ENCODE data around the gene ERN1.

The ERN1 gene

GRCh38 chr17:64091571-64091970, 38.4 kb downstream of the ERN1 start:
- no peak overlapping the region for H2BK120ac ChIP-seq (ENCODE audit: low read depth, low read length)
- H2BK5ac ChIP-seq (ENCODE audit: low read length) = no peak overlapping the region
- H3K27me3 ChIP-seq (ENCODE audit: control insufficient read depth in 3 of 3, insufficient read depth in 3 of 3, low read depth in 1 of 3, low read length in 3 of 3) = no peaks in the 10 kb centered on the region
- peaks cover 0 to 1% of the 10 kb centered on the region in 2 donors for H3K4me1 ChIP-seq (ENCODE audit: control insufficient read depth in 2 of 2, insufficient read depth in 1 of 2, low read depth in 1 of 2, low read length in 2 of 2)
- peaks cover 0 to 7% of the 10 kb centered on the region in 2 donors for H3K9me3 ChIP-seq (replicated peaks in 1 of 2; ENCODE audit: control insufficient read depth in 2 of 2, insufficient read depth in 1 of 2, low read depth in 1 of 2, low read length in 2 of 2)
- H3K9ac ChIP-seq (ENCODE audit: low read depth, low read length, poor library complexity) = no peak overlapping the region
- no peak overlapping the region for H3K4me3 ChIP-seq (ENCODE audit: low read length in 2 of 2)
- peaks cover 0 to 1% of the 10 kb centered on the region in 2 donors for H3K36me3 ChIP-seq (replicated peaks in 1 of 2; ENCODE audit: control insufficient read depth in 2 of 2, insufficient read depth in 2 of 2, low read length in 2 of 2)
- no peak overlapping the region for H2AFZ ChIP-seq (ENCODE audit: low read length)
- no CpG with 5 or more reads among the region's 6 CpGs for WGBS, 2 donors (ENCODE audit: extremely low coverage in 2 of 2, insufficient read length in 2 of 2, insufficient replicate concordance in 1 of 2)
- no peaks in the 10 kb centered on the region for H3K79me1 ChIP-seq (ENCODE audit: low read depth, low read length)
- H2BK15ac ChIP-seq (ENCODE audit: low read length) = no peak overlapping the region
- no peak overlapping the region for H3K4me2 ChIP-seq (ENCODE audit: insufficient read depth, low read length, poor library complexity, severe bottlenecking)
- no peak overlapping the region for H3K27ac ChIP-seq (replicated peaks; ENCODE audit: low read length)
- no peak overlapping the region for H4K91ac ChIP-seq (ENCODE audit: low read depth, low read length, poor library complexity)
- H2AK5ac ChIP-seq (ENCODE audit: low read depth, low read length) = no peak overlapping the region
- H3K23ac ChIP-seq (ENCODE audit: low read depth, low read length, poor library complexity) = no peak overlapping the region
- no peak overlapping the region for H3K4ac ChIP-seq (ENCODE audit: low read length)
- DNase-seq (ENCODE audit: low spot score) = no peak
- H3K18ac ChIP-seq (ENCODE audit: low read length) = no peak overlapping the region
- H3K14ac ChIP-seq (ENCODE audit: low read length) = no peak overlapping the region
- H2BK12ac ChIP-seq (ENCODE audit: low read length) = no peak overlapping the region
- H4K8ac ChIP-seq (ENCODE audit: low read depth, low read length) = no peak overlapping the region

GRCh38 chr17:64091116-64091515, 38.8 kb downstream of the ERN1 start:
- Histone ChIP-seq H2AFZ (ENCODE audit: low read length) (no peak overlapping the region), H3K18ac (ENCODE audit: low read length) (no peak overlapping the region), H2BK12ac (ENCODE audit: low read length) (no peak overlapping the region), H2BK15ac (ENCODE audit: low read length) (no peak overlapping the region), H3K79me1 (ENCODE audit: low read depth, low read length) (no peaks in the 10 kb centered on the region), H3K23ac (ENCODE audit: low read depth, low read length, poor library complexity) (no peak overlapping the region), H2AK5ac (ENCODE audit: low read depth, low read length) (no peak overlapping the region), H3K9ac (ENCODE audit: low read depth, low read length, poor library complexity) (no peak overlapping the region), H3K4me2 (ENCODE audit: insufficient read depth, low read length, poor library complexity, severe bottlenecking) (no peak overlapping the region), H3K27me3 (ENCODE audit: control insufficient read depth in 3 of 3, insufficient read depth in 3 of 3, low read depth in 1 of 3, low read length in 3 of 3) (no peaks in the 10 kb centered on the region), H3K36me3 (replicated peaks in 1 of 2; ENCODE audit: control insufficient read depth in 2 of 2, insufficient read depth in 2 of 2, low read length in 2 of 2) (no peaks in the 10 kb centered on the region), H3K14ac (ENCODE audit: low read length) (no peak overlapping the region), H3K4ac (ENCODE audit: low read length) (no peak overlapping the region), H3K4me1 (ENCODE audit: control insufficient read depth in 2 of 2, insufficient read depth in 1 of 2, low read depth in 1 of 2, low read length in 2 of 2) (peaks cover 0 to 1% of the 10 kb centered on the region in 2 donors), H3K4me3 (ENCODE audit: low read length in 2 of 2) (no peak overlapping the region), H4K8ac (ENCODE audit: low read depth, low read length) (no peak overlapping the region), H2BK120ac (ENCODE audit: low read depth, low read length) (no peak overlapping the region), H2BK5ac (ENCODE audit: low read length) (no peak overlapping the region), H3K27ac (replicated peaks; ENCODE audit: low read length) (no peak overlapping the region), H3K9me3 (replicated peaks in 1 of 2; ENCODE audit: control insufficient read depth in 2 of 2, insufficient read depth in 1 of 2, low read depth in 1 of 2, low read length in 2 of 2) (peaks cover 0 to 7% of the 10 kb centered on the region in 2 donors), H4K91ac (ENCODE audit: low read depth, low read length, poor library complexity) (no peak overlapping the region)
- no peak for DNase-seq (ENCODE audit: low spot score)
- no CpG with 5 or more reads among the region's 3 CpGs for WGBS, 2 donors (ENCODE audit: extremely low coverage in 2 of 2, insufficient read length in 2 of 2, insufficient replicate concordance in 1 of 2)

GRCh38 chr17:64090144-64090543, 39.8 kb downstream of the ERN1 start:
- H3K36me3 ChIP-seq (replicated peaks in 1 of 2; ENCODE audit: control insufficient read depth in 2 of 2, insufficient read depth in 2 of 2, low read length in 2 of 2) = no peaks in the 10 kb centered on the region
- H3K27me3 ChIP-seq (ENCODE audit: control insufficient read depth in 3 of 3, insufficient read depth in 3 of 3, low read depth in 1 of 3, low read length in 3 of 3) = no peaks in the 10 kb centered on the region
- no peak overlapping the region for H3K9ac ChIP-seq (ENCODE audit: low read depth, low read length, poor library complexity)
- H2BK5ac ChIP-seq (ENCODE audit: low read length) = no peak overlapping the region
- DNase-seq (ENCODE audit: low spot score) = no peak
- no peak overlapping the region for H4K8ac ChIP-seq (ENCODE audit: low read depth, low read length)
- peaks cover 1 to 3% of the 10 kb centered on the region in 2 donors for H3K4me1 ChIP-seq (ENCODE audit: control insufficient read depth in 2 of 2, insufficient read depth in 1 of 2, low read depth in 1 of 2, low read length in 2 of 2)
- H3K79me1 ChIP-seq (ENCODE audit: low read depth, low read length) = no peaks in the 10 kb centered on the region
- no peak overlapping the region for H3K23ac ChIP-seq (ENCODE audit: low read depth, low read length, poor library complexity)
- H2BK12ac ChIP-seq (ENCODE audit: low read length) = no peak overlapping the region
- WGBS, 2 donors (ENCODE audit: extremely low coverage in 2 of 2, insufficient read length in 2 of 2, insufficient replicate concordance in 1 of 2) = no CpG with 5 or more reads among the region's 5 CpGs
- no peak overlapping the region for H3K18ac ChIP-seq (ENCODE audit: low read length)
- H2BK120ac ChIP-seq (ENCODE audit: low read depth, low read length) = no peak overlapping the region
- no peak overlapping the region for H3K4me3 ChIP-seq (ENCODE audit: low read length in 2 of 2)
- H4K91ac ChIP-seq (ENCODE audit: low read depth, low read length, poor library complexity) = no peak overlapping the region
- no peak overlapping the region for H3K4ac ChIP-seq (ENCODE audit: low read length)
- H3K14ac ChIP-seq (ENCODE audit: low read length) = no peak overlapping the region
- no peaks in the 10 kb centered on the region for H3K9me3 ChIP-seq (replicated peaks in 1 of 2; ENCODE audit: control insufficient read depth in 2 of 2, insufficient read depth in 1 of 2, low read depth in 1 of 2, low read length in 2 of 2)
- no peak overlapping the region for H2BK15ac ChIP-seq (ENCODE audit: low read length)
- H2AK5ac ChIP-seq (ENCODE audit: low read depth, low read length) = no peak overlapping the region
- no peak overlapping the region for H3K4me2 ChIP-seq (ENCODE audit: insufficient read depth, low read length, poor library complexity, severe bottlenecking)
- H3K27ac ChIP-seq (replicated peaks; ENCODE audit: low read length) = no peak overlapping the region
- no peak overlapping the region for H2AFZ ChIP-seq (ENCODE audit: low read length)

GRCh38 chr17:64087252-64088005, 42.5 kb downstream of the ERN1 start:
- DNase-seq (ENCODE audit: low spot score) = no peak
- Histone ChIP-seq H3K23ac (ENCODE audit: low read depth, low read length, poor library complexity) (no peak overlapping the region), H2AK5ac (ENCODE audit: low read depth, low read length) (no peak overlapping the region), H3K79me1 (ENCODE audit: low read depth, low read length) (no peaks in the 10 kb centered on the region), H3K4me2 (ENCODE audit: insufficient read depth, low read length, poor library complexity, severe bottlenecking) (no peak overlapping the region), H4K91ac (ENCODE audit: low read depth, low read length, poor library complexity) (no peak overlapping the region), H3K4me3 (ENCODE audit: low read length in 2 of 2) (no peak overlapping the region), H3K4ac (ENCODE audit: low read length) (no peak overlapping the region), H3K18ac (ENCODE audit: low read length) (no peak overlapping the region), H3K36me3 (replicated peaks in 1 of 2; ENCODE audit: control insufficient read depth in 2 of 2, insufficient read depth in 2 of 2, low read length in 2 of 2) (no peaks in the 10 kb centered on the region), H4K8ac (ENCODE audit: low read depth, low read length) (no peak overlapping the region), H3K27ac (replicated peaks; ENCODE audit: low read length) (no peak overlapping the region), H3K4me1 (ENCODE audit: control insufficient read depth in 2 of 2, insufficient read depth in 1 of 2, low read depth in 1 of 2, low read length in 2 of 2) (peaks cover 1 to 3% of the 10 kb centered on the region in 2 donors), H2AFZ (ENCODE audit: low read length) (no peak overlapping the region), H3K9me3 (replicated peaks in 1 of 2; ENCODE audit: control insufficient read depth in 2 of 2, insufficient read depth in 1 of 2, low read depth in 1 of 2, low read length in 2 of 2) (no peaks in the 10 kb centered on the region), H2BK15ac (ENCODE audit: low read length) (no peak overlapping the region), H2BK120ac (ENCODE audit: low read depth, low read length) (no peak overlapping the region), H3K27me3 (ENCODE audit: control insufficient read depth in 3 of 3, insufficient read depth in 3 of 3, low read depth in 1 of 3, low read length in 3 of 3) (no peaks in the 10 kb centered on the region), H3K9ac (ENCODE audit: low read depth, low read length, poor library complexity) (no peak overlapping the region), H2BK5ac (ENCODE audit: low read length) (no peak overlapping the region), H3K14ac (ENCODE audit: low read length) (no peak overlapping the region), H2BK12ac (ENCODE audit: low read length) (no peak overlapping the region)
- WGBS, 2 donors (ENCODE audit: extremely low coverage in 2 of 2, insufficient read length in 2 of 2, insufficient replicate concordance in 1 of 2) = no CpG with 5 or more reads among the region's 4 CpGs
